Vagina (tissue), 2 donors: Measurements from ENCODE around the gene ITGBL1. TPM values are rescaled to one million over a fixed set of nuclear protein-coding genes. Genes with fewer than 3 reads are reported as not detected.

Experiments used
- DNase-seq, 2 donors: peaks; one replicate each; pipeline ENCODE4 v3.0.0-alpha.2; 2017; ENCODE audit errors: extremely low spot score in 2 of 2
- H3K27ac ChIP-seq: fragments of 200-600 bp; sonication (generic); one replicate; pipeline ENCODE4 v1.5.1; 2019
- H3K27me3 ChIP-seq: fragments of 200-600 bp; sonication (generic); one replicate; pipeline ENCODE4 v1.5.1; 2019
- H3K36me3 ChIP-seq, 2 donors: fragments of 200-600 bp; sonication (generic); one replicate each; pipeline ENCODE4 v1.5.1; 2017 to 2019
- H3K4me1 ChIP-seq: fragments of 200-600 bp; sonication (generic); one replicate; pipeline ENCODE4 v1.5.1; 2019
- H3K4me3 ChIP-seq, 2 donors: fragments of 200-600 bp; sonication (generic); 1 replicate in 1 of 2; 2 replicates in 1 of 2; pipeline ENCODE4 v1.5.1; 2016 to 2019
- H3K9me3 ChIP-seq: fragments of 200-600 bp; sonication (generic); one replicate; pipeline ENCODE4 v1.5.1; 2019
- POLR2A ChIP-seq, 2 donors: fragments of 450-650 bp; IDR thresholded peaks; one replicate each; pipeline ENCODE4 v1.6.1; 2017; ENCODE audit warnings: antibody characterized with exemption in 2 of 2, mild to moderate bottlenecking in 2 of 2, moderate library complexity in 2 of 2
- POLR2AphosphoS5 ChIP-seq, 2 donors: sonication (generic); formaldehyde crosslinking; IDR thresholded peaks; one replicate each; pipeline ENCODE4 v1.9.0; 2017; ENCODE audit warnings: antibody characterized with exemption in 2 of 2, mild to moderate bottlenecking in 2 of 2, low read depth in 1 of 2; ENCODE audit not compliant: insufficient read depth in 1 of 2
- intact Hi-C: fragments of 100-400 bp; cut with DNase I; formaldehyde crosslinking; loops from one replicate; pipeline ENCODE4 v1.15.1; 2023
- total RNA-seq: library from RNA; depleted of rRNA; stranded (reverse); fragments of >200 nt; gene quantifications from one replicate; pipeline ENCODE4 v1.2.3, GENCODE V29; 2016
- TF ChIP-seq, protein P1 (sequence below), 3 experiments: fragments of 450-650 bp in 2 of 3; fragments of 200-600 bp in 1 of 3; sonication (generic) in 1 of 3; IDR thresholded peaks; one replicate each; pipeline ENCODE4 v1.5.1; 2017 to 2019; ENCODE audit warnings: antibody characterized with exemption in 3 of 3, mild to moderate bottlenecking in 2 of 3, moderate library complexity in 2 of 3

Gene ITGBL1
- total RNA-seq, 1 donor from 2014 or later: 6.4 TPM

DNA sequence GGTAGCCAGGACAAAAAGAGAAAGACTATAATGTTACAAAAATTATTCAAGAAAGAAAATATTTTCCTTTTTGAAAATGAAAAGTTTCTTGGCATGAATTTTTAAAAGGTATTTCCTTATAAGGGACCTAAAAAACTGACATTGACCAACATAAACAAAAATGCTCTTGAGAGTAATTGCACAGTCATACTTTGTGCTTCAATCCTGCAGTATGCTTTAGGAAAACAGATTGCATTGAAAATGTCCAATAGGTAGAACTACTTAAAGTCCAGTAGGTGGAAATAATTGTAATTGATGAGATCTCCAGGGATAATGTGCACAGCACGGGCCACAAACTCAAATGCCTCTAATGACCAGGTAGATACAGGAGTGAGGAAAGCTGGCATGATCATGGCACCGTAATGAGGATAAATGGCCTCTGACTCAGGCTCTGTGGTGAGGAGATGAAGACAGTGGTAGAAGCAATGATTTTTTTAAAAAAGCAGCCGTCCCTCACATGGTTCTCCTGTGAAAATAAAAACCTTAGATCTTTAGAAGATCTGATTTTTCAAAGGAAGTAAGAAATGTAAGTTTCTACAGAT lies 278.0 kb downstream of the ITGBL1 start:
- intact Hi-C loops: no loop called here
- H3K4me3 ChIP-seq: no peak overlapping the region
- no peak for DNase-seq
- H3K36me3 ChIP-seq: no peaks in the 10 kb centered on the region
- no peaks in the 10 kb centered on the region for H3K4me1 ChIP-seq
- H3K27me3 ChIP-seq: no peaks in the 10 kb centered on the region
- H3K9me3 ChIP-seq: no peaks in the 10 kb centered on the region
- TF ChIP-seq POLR2AphosphoS5 (IDR thresholded peaks at IDR 0.05; ENCODE audit: insufficient read depth in 1 of 2, low read depth in 1 of 2) (no peak), POLR2A (IDR thresholded peaks at IDR 0.05) (no peak)
- TF ChIP-seq, protein P1, sequence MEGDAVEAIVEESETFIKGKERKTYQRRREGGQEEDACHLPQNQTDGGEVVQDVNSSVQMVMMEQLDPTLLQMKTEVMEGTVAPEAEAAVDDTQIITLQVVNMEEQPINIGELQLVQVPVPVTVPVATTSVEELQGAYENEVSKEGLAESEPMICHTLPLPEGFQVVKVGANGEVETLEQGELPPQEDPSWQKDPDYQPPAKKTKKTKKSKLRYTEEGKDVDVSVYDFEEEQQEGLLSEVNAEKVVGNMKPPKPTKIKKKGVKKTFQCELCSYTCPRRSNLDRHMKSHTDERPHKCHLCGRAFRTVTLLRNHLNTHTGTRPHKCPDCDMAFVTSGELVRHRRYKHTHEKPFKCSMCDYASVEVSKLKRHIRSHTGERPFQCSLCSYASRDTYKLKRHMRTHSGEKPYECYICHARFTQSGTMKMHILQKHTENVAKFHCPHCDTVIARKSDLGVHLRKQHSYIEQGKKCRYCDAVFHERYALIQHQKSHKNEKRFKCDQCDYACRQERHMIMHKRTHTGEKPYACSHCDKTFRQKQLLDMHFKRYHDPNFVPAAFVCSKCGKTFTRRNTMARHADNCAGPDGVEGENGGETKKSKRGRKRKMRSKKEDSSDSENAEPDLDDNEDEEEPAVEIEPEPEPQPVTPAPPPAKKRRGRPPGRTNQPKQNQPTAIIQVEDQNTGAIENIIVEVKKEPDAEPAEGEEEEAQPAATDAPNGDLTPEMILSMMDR (IDR thresholded peaks at IDR 0.05): no peak
- no peak overlapping the region for H3K27ac ChIP-seq

DNA sequence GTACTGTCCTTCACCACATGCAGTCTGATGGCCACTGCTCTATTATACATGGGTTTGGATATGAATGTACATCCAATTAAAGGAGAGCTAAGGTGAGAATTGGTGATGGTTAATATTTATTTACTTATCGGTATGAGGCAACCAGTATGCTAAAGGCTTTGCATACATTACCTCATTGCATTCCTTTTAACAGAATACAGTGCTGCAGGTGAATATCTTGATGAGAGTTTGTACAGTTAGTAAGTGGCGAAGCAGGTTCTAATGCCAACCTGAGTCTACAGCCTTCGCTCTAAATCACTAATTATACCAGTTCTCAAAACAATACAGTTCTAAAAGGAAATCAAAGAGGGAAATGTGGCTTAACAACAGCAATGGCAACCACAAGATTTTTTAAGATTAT lies 284.1 kb downstream of the ITGBL1 start:
- no peak for DNase-seq
- Histone ChIP-seq H3K27ac (no peak overlapping the region), H3K36me3 (no peaks in the 10 kb centered on the region), H3K4me3 (no peak overlapping the region), H3K27me3 (no peaks in the 10 kb centered on the region), H3K9me3 (no peaks in the 10 kb centered on the region), H3K4me1 (no peaks in the 10 kb centered on the region)
- no peak for TF ChIP-seq POLR2A (IDR thresholded peaks at IDR 0.05)
- intact Hi-C loops: no loop called here

DNA sequence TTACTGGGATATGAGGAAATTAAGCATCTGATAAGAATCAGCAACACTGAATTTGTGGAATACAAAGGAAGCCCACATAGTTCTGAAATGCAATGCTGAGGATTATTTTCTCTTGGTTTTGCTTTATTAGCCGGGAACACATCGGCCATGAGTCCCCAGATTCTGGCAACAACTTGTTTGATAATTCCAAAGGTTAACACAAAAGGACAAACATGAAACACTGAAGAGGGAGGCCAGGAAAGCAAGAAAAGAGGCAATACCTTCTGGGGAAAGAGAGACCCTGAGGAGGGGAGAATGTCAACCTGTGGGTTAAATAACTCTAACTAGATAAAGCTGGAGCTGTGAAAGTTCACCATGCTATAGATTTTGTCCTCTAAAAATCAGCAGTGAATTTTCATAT lies 285.9 kb downstream of the ITGBL1 start:
- H3K36me3 ChIP-seq: no peaks in the 10 kb centered on the region
- TF ChIP-seq, protein P1 (IDR thresholded peaks at IDR 0.05): no peak
- TF ChIP-seq POLR2AphosphoS5 (IDR thresholded peaks at IDR 0.05; ENCODE audit: insufficient read depth in 1 of 2, low read depth in 1 of 2) (no peak), POLR2A (IDR thresholded peaks at IDR 0.05) (no peak)
- no peak for DNase-seq
- H3K27me3 ChIP-seq: no peaks in the 10 kb centered on the region
- intact Hi-C loops: no loop called here
- H3K4me3 ChIP-seq: no peak overlapping the region
- H3K27ac ChIP-seq: no peak overlapping the region
- no peaks in the 10 kb centered on the region for H3K4me1 ChIP-seq
- H3K9me3 ChIP-seq: no peaks in the 10 kb centered on the region

DNA sequence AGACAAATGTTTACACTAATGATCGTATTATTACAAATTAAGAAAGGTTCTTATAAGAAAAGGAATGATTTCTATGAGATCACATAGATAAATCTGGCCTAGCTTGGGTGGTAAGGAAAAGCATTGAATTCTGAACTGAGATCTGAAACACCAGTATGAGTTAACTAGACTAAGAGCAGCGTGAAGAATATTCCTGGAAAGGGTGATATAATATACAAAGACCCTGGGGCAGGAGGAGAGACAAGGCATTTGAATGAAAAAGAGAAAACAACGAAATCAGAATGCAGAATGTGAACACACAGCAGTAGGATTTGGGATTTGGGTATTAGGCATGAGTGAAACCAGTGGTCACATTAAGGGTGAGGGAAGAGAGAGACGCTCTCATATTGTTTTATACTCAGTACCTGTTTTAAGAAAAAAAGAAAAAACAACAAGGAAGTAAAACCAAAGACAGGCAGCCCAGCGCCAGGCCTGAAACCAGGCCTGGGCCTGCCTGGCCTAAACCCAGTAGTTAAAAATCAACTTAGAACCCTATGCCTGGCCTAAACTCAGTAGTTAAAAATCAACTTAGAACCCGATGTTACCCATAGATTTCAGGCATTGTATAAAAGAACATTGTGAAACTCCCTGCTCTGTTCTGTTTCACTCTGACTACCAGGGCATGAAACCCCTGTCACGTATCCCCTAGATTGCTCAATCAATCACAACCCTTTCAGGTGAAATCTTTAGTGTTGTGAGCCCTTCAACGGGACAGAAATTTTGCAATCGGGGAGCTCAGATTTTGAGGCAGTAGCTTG lies 287.1 kb downstream of the ITGBL1 start:
- intact Hi-C loops: no loop called here
- TF ChIP-seq, protein P1 (IDR thresholded peaks at IDR 0.05): no peak
- TF ChIP-seq POLR2A (IDR thresholded peaks at IDR 0.05) (no peak), POLR2AphosphoS5 (IDR thresholded peaks at IDR 0.05; ENCODE audit: insufficient read depth in 1 of 2, low read depth in 1 of 2) (no peak)
- no peak for DNase-seq
- no peaks in the 10 kb centered on the region for H3K27me3 ChIP-seq
- H3K36me3 ChIP-seq: no peaks in the 10 kb centered on the region
- no peaks in the 10 kb centered on the region for H3K4me1 ChIP-seq
- H3K9me3 ChIP-seq: no peaks in the 10 kb centered on the region
- no peak overlapping the region for H3K4me3 ChIP-seq
- H3K27ac ChIP-seq: no peak overlapping the region

DNA sequence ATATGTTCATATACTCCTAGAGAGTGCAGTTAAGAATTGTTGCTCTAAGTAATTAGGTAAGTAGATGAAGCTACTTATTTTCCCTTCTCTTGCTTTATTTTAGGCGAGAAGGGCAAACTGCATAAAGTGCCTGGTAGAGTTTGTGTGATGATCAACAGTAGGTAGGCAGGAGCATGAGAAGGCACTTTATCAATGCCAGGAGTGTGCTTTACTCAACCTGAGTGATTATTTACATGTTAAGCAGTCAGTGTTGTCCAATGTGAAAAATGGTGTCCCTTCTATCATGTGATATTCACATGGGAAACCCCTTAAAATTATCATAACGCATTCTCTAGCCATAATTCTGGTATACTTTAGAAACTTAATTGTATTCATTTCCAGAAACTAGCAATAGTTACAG lies 294.0 kb downstream of the ITGBL1 start:
- no peaks in the 10 kb centered on the region for H3K27me3 ChIP-seq
- TF ChIP-seq POLR2A (IDR thresholded peaks at IDR 0.05): no peak
- TF ChIP-seq, protein P1 (IDR thresholded peaks at IDR 0.05): no peak
- TF ChIP-seq POLR2AphosphoS5 (IDR thresholded peaks at IDR 0.05; ENCODE audit: insufficient read depth in 1 of 2, low read depth in 1 of 2): no peak
- H3K27ac ChIP-seq: no peak overlapping the region
- H3K4me1 ChIP-seq: no peaks in the 10 kb centered on the region
- DNase-seq: no peak
- no peak overlapping the region for H3K4me3 ChIP-seq
- H3K9me3 ChIP-seq: no peaks in the 10 kb centered on the region
- H3K36me3 ChIP-seq: no peaks in the 10 kb centered on the region
- intact Hi-C loops: no loop called here
